GM10847 (cell line): ENCODE measurements around the gene CIRBP.

Experiments
- POLR2A ChIP-seq: IDR thresholded peaks from 2 replicates; pipeline ENCODE4 v1.6.1; 2011; ENCODE audit not compliant: insufficient read length; ENCODE audit errors: extremely low read depth

Gene CIRBP

DNA sequence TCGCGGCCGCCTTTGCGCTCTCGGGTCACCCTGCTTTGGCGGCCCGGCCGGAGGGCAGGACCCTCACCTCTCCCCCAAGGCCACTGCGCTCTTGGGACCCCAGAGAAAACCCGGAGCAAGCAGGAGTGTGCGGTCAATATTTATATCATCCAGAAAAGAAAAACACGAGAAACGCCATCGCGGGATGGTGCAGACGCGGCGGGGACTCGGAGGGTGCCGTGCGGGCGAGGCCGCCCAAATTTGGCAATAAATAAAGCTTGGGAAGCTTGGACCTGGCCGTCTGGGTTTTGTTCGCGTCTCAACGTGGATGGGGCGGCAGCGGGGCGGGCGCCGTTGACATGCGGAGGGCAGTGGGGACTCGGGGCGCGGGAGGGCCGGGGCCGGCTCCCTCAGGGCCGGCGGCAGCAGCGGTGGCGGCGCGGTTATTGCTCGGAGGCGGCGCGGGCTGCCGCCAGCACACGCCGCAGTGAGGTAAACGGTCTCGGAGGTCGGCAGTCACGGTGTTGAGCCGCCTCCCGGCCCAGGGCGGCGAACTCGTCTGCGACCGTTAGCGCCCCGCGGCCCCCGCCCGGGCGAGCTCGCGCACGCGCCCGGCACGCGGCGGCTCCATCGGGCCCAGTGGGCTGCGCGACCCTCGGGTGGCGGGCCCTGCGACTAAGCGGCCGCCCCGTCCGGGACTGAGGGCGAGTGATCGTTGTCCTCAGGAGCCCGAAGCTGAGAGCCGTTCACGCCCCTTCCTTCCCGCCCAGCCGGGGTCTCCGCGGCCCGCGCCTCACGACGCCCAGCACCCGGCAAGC, 40.8 kb upstream of the CIRBP start:
- TF ChIP-seq POLR2A: no peak

DNA sequence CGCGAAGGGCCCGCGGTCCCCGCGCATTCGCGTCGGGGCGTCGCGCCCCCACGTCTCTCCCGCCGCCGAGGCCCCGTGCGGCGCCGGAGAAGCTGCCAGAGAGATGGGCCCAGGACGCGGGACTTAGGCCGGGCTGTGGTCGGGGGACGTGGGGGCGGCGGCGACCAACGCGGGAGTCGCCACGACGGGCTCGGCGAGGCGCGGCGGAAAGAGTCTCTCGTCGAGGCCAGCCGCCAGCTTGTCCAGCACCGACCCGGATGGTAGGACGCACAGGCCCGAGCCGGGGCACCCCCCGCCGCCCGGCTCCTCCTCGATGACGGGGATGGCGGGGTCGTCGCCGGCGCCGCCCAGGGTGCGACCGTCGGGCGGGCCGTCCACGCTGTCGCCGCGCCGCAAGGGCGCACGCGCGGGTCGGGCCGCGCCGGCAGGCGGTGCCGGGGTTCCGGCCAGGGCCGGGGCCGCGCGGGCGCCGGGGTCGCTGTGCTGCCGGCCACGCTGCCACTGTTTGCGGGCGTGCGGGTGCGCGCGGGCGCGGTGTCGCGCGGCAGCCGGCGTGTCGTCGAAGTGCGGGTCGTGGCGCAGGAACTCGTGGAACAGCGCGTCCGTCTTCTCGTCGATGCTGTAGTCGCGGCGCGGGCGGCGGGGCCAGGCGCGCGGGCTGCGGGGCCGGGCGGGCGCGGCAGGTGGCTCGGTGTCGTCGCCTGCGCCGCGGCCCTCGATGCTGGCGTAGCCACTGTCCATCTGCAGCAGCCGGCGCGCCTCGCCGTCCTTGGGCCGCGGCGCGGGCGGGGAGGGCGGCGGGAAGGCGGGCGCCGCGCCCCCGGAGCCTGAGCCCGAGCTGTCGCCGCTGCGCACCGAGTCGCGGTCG, 39.8 kb upstream of the CIRBP start:
- no peak for TF ChIP-seq POLR2A

DNA sequence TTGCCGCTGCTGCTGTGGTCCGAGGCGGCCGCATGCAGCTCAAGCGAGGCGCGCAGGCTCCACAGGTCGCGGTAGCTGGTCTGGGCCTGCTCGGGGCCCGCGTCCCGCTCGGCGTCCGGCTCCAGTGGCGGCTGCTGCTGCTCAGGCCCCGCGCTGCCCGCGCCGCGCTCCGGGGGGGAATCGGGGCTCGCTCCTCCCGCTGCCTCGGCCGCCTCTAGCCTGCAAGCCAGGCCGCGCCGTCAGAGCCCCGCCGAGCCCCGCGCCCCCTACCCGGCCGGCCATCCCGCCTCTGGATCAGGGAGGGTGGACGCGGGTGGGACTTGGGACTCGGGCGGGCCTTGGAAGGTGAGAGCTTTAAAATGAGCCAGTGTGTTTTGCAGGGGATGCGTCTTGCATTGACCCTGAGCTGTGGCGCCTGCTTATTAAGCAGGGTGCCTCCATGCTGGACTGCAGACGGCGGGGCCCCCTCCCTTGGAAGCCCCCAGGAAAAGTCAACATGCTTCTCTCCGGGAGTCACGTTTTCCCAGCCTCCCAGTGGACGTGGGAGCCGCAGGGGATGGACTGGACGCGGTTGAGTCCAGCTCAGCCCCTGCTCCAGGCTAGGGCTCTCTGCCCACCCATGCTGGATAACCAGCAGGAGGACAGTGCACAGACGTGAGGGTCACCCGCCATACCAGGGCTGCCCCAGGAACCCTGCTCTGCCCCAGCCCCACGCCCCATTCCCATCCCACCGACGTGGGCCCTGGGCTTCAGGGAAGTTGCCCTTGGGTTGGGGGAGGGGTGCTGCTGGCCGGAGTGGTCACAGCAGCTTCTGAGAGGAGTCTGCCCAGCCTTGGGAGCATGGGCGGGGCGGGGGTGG, 39.0 kb upstream of the CIRBP start:
- no peak for TF ChIP-seq POLR2A

DNA sequence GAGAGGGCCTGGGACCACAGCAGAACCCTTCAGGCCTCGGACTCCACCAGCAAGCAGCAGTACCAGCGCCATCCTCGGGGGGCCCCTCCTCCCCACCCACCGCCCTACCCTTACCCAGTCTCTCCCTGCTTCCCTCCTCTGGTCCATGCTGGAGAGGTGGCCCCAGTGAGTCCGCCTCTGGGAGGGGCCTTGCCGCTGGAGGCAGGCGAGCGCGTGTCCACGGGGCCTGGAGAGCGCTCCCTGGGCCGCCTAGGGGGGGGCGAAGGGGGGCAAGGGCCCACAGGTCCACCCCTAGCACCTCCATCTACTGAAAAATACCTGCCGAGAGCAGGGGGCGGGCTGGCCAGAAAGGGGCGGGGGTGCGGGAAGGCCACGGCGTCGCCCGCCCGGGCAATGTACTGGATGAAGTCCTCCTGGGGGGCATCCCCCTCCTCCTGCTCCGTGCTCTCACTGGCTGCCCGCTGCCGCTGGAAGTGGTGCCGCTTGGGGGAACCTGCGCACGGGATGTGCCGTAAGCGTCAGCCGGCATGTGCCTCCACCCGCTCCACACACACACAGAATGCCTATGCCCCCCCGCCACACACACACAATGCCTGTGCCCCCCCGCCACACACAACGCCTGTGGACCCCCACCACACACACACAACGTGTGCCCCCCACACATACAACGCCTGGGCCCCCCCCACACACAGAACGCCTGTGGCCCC, 38.2 kb upstream of the CIRBP start:
- TF ChIP-seq POLR2A: no peak

GRCh38 chr19:1231729-1232637, 37.1 kb upstream of the CIRBP start:
- TF ChIP-seq POLR2A: no peak

DNA sequence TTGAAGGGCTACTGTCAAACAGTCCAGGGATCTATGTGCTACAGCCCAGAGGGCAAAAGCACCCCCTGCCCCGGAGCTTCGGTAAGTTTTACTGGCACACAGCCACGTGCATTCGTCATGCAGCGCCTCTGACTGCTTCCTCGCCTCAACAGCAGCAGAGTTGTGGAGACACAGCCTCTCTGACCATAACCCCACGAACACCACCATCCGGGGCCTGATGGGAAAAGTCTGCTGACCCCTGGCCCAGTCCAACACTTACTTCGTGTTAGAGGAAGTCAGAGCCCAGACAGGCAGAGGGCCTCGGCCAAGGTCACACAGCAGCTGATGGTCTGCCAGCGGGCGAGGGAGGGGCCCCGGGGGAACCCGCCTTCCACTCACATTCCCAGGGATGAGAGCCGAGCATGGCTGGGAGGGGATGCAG, 36.5 kb upstream of the CIRBP start:
- TF ChIP-seq POLR2A: no peak

- no peak for TF ChIP-seq POLR2A
Observed at GRCh38 chr19:1233115-1233667, 35.9 kb upstream of the CIRBP start.

GRCh38 chr19:1234051-1234954, 34.8 kb upstream of the CIRBP start:
- no peak for TF ChIP-seq POLR2A

GRCh38 chr19:1234955-1235380, 34.2 kb upstream of the CIRBP start:
- TF ChIP-seq POLR2A: no peak

DNA sequence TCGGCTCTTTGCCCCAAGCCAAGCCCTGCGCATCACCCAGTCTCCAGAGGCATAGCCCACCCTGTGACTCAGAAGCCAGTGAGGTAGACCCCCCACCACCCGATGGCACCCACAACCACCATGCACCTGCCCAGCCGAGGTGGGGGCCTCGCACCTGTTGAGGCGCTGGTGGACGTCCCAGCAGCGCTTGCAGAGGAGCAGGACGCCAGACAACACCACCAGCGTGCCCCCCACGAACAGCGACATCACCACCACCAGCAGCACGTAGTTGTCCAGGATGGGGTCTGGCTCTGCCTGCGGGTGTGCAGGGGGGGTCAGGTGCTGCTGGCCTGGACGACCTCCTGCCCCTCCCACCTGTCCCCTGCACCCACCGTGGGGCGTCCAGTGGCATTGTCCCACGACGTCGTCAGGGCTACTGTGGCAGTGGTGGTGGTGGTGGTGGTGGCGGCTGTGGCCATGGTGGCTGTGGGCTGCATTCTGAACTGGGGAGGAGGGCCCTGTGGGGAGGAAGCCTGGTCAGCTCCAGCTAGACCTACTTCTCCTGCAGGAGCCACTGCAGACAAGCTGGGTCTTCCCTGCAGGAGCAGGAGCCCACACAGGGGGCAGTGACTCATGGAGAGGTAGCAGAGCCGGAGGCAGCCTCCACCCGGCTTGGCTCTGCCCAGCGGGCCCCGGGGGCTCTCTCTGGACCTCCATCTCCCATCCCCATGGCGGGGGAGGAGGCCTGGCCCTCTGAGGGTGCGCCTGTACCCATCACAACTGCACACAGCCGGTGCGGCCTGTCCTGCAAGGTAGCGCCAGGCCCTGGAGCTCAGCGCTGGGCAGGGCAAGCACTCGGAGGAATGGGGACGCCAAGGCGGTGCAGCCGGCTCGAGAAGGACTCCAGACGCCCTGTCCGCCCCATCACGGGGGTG, 33.2 kb upstream of the CIRBP start:
- TF ChIP-seq POLR2A: no peak

GRCh38 chr19:1236576-1236975, 32.6 kb upstream of the CIRBP start:
- no peak for TF ChIP-seq POLR2A
